HCT116 (cell line): ENCODE results near the gene PARD6G. TPM values are rescaled to one million over a fixed set of nuclear protein-coding genes. Genes with fewer than 3 reads are reported as not detected.

Experiments
- ATAC-seq: fragments of 200-7000 bp; cut with Tn5 transposase; 2 replicates; pipeline ENCODE4 v1.9.1; 2020; ENCODE audit warnings: mild to moderate bottlenecking, moderate library complexity
- BruUV-seq: library from RNA; stranded (reverse); fragments of 400-500 nt; replicated peaks from 2 replicates; lab custom pipeline; 2021; lab: Mats Ljungman, UMichigan
- CTCF ChIA-PET: fragments of 300-600 bp; sonication (Branson Sonifier 250); formaldehyde crosslinking; loops from one replicate; lab custom pipeline; 2021; ENCODE audit warnings: antibody characterized with exemption; lab: Charles Lee
- POLR2A ChIA-PET: fragments of 300-600, 350-600 bp; sonication (Branson Sonifier 250); formaldehyde crosslinking; loops from one replicate; lab custom pipeline; 2021; ENCODE audit warnings: antibody characterized with exemption; lab: Charles Lee
- RAD21 ChIA-PET, 2 experiments: fragments of 300-600 bp; sonication (Branson Sonifier 250); formaldehyde crosslinking; loops; one replicate each; lab custom pipeline; 2023; ENCODE audit warnings: low total read pairs in 2 of 2; ENCODE audit not compliant: uncharacterized antibody in 2 of 2, unreplicated experiment in 2 of 2, low non-redundant PET in 1 of 2; lab: Charles Lee
- DNase-seq: peaks from one replicate; pipeline ENCODE4 v3.0.0-alpha.2; 2010; ENCODE audit warnings: low read depth, low spot score
- H2AFZ ChIP-seq: fragments of 200-600 bp; shearing (Covaris generic), sonication (generic); 2 replicates; pipeline ENCODE4 v1.6.1; 2017; ENCODE audit warnings: low read depth, mixed run types, mixed read lengths, antibody characterized with exemption, low read length; ENCODE audit not compliant: poor library complexity, severe bottlenecking
- H3K27ac ChIP-seq: 2 replicates; pipeline ENCODE4 v1.5.1; 2012; ENCODE audit warnings: low read depth, low read length
- H3K27me3 ChIP-seq: fragments of 200-600 bp; sonication (generic); 2 replicates; pipeline ENCODE4 v1.6.1; 2016; ENCODE audit warnings: mixed run types, low read length, mixed read lengths; ENCODE audit not compliant: insufficient read depth
- H3K36me3 ChIP-seq, 2 experiments: fragments of 200-500 bp in 1 of 2; fragments of 200-600 bp in 1 of 2; sonication (Bioruptor generic) in 1 of 2; sonication (generic) in 1 of 2; 2 replicates each; pipeline versions ENCODE4 v1.5.1 to v1.6.1; 2014 to 2016; ENCODE audit warnings: low read length in 2 of 2, inconsistent platforms in 1 of 2, mixed read lengths in 1 of 2, mixed run types in 1 of 2; ENCODE audit not compliant: insufficient read depth in 2 of 2, control insufficient read depth in 1 of 2
- H3K4me1 ChIP-seq, 2 experiments: fragments of 200-600 bp in 1 of 2; sonication (generic) in 1 of 2; 2 replicates each; pipeline versions ENCODE4 v1.5.1 to v1.6.1; 2012 to 2017; ENCODE audit warnings: low read length in 2 of 2, inconsistent platforms in 1 of 2, mild to moderate bottlenecking in 1 of 2, mixed read lengths in 1 of 2, mixed run types in 1 of 2, moderate library complexity in 1 of 2; ENCODE audit not compliant: insufficient read depth in 2 of 2, control insufficient read depth in 1 of 2
- H3K4me2 ChIP-seq: fragments of 200-600 bp; sonication (generic); 2 replicates; pipeline ENCODE4 v1.6.1; 2017; ENCODE audit warnings: mixed run types, low read length, mixed read lengths
- H3K4me3 ChIP-seq, 2 experiments: fragments of 200-600 bp in 1 of 2; sonication (generic) in 1 of 2; replicated peaks in 1 of 2; 2 replicates each; pipeline ENCODE4 v1.5.1; 2011 to 2016; ENCODE audit warnings: low read length in 2 of 2, control low read depth in 1 of 2, low read depth in 1 of 2, mild to moderate bottlenecking in 1 of 2, mixed read lengths in 1 of 2, mixed run types in 1 of 2
- H3K79me2 ChIP-seq: fragments of 200-600 bp; sonication (generic); 2 replicates; pipeline ENCODE4 v1.6.1; 2017; ENCODE audit warnings: mild to moderate bottlenecking, mixed run types, low read length, moderate library complexity, mixed read lengths; ENCODE audit not compliant: insufficient read depth
- H3K9ac ChIP-seq: fragments of 200-600 bp; sonication (generic); 2 replicates; pipeline ENCODE4 v1.6.1; 2016; ENCODE audit warnings: low read length, mixed read lengths
- H3K9me2 ChIP-seq: fragments of 200-600 bp; sonication (generic), shearing (Covaris generic); 2 replicates; pipeline ENCODE4 v1.6.1; 2017; ENCODE audit warnings: mixed run types, mild to moderate bottlenecking, moderate library complexity; ENCODE audit not compliant: insufficient read depth
- H3K9me3 ChIP-seq, 2 experiments: fragments of 200-500 bp in 1 of 2; fragments of 200-600 bp in 1 of 2; sonication (Bioruptor generic) in 1 of 2; sonication (generic) in 1 of 2; 2 replicates each; pipeline ENCODE4 v1.6.1; 2014 to 2017; ENCODE audit warnings: low read length in 2 of 2, mixed read lengths in 2 of 2, inconsistent platforms in 1 of 2, low read depth in 1 of 2, mild to moderate bottlenecking in 1 of 2, mixed run types in 1 of 2, moderate library complexity in 1 of 2; ENCODE audit not compliant: control insufficient read depth in 1 of 2, insufficient read depth in 1 of 2
- H4K20me1 ChIP-seq: fragments of 200-600 bp; sonication (generic), shearing (Covaris generic); 2 replicates; pipeline ENCODE4 v1.6.1; 2017; ENCODE audit warnings: mixed run types, mild to moderate bottlenecking, moderate library complexity; ENCODE audit not compliant: insufficient read depth
- ATF3 ChIP-seq: IDR thresholded peaks from 2 replicates; pipeline ENCODE4 v1.6.1; 2012
- CTCF ChIP-seq, 3 experiments: fragments of 200-600 bp in 1 of 3; sonication (generic) in 1 of 3; IDR thresholded peaks in 2 of 3; conservative IDR thresholded peaks in 1 of 3; 2 replicates each; pipeline ENCODE4 v1.5.1; 2012 to 2017; ENCODE audit warnings: low read depth in 2 of 3, low read length in 2 of 3, antibody characterized with exemption in 1 of 3, borderline replicate concordance in 1 of 3, control low read depth in 1 of 3, mild to moderate bottlenecking in 1 of 3, mixed read lengths in 1 of 3, mixed run types in 1 of 3, moderate library complexity in 1 of 3; ENCODE audit not compliant: insufficient read depth in 1 of 3
- EGR1 ChIP-seq: IDR thresholded peaks from 2 replicates; pipeline ENCODE4 v1.6.1; 2012; ENCODE audit warnings: low read depth
- EZH2 ChIP-seq: fragments of 200-600 bp; sonication (generic); IDR thresholded peaks from 2 replicates; pipeline ENCODE4 v1.6.1; 2017; ENCODE audit warnings: antibody characterized with exemption, mixed run types
- POLR2A ChIP-seq: IDR thresholded peaks from 2 replicates; pipeline ENCODE4 v1.7.0; 2011; ENCODE audit warnings: borderline replicate concordance; ENCODE audit not compliant: insufficient read depth, insufficient read length; ENCODE audit errors: extremely low read depth
- POLR2AphosphoS5 ChIP-seq: IDR thresholded peaks from 2 replicates; pipeline ENCODE4 v1.6.1; 2011; ENCODE audit warnings: mild to moderate bottlenecking, low read depth, low read length, moderate library complexity
- REST ChIP-seq: IDR thresholded peaks from 2 replicates; pipeline ENCODE4 v1.6.1; 2012; ENCODE audit warnings: low read depth
- SP1 ChIP-seq: IDR thresholded peaks from 2 replicates; pipeline ENCODE4 v1.6.1; 2012; ENCODE audit warnings: low read depth
- SRF ChIP-seq: IDR thresholded peaks from 2 replicates; pipeline ENCODE4 v1.6.1; 2012; ENCODE audit warnings: low read depth
- ZBTB33 ChIP-seq: IDR thresholded peaks from 2 replicates; pipeline ENCODE4 v1.6.1; 2011; ENCODE audit warnings: mild to moderate bottlenecking, low read length, moderate library complexity; ENCODE audit not compliant: insufficient replicate concordance; ENCODE audit errors: extremely low read depth
- ZFX ChIP-seq: fragments of 450-650 bp; IDR thresholded peaks from 2 replicates; pipeline ENCODE4 v1.6.1; 2017
- intact Hi-C: fragments of 100-400 bp; cut with micrococcal nuclease; formaldehyde crosslinking; loops from 2 replicates; pipeline ENCODE4 v1.10.0; 2022
- total RNA-seq: library from RNA; stranded (reverse); gene quantifications from one replicate; pipeline ENCODE4 v1.2.1, GENCODE V29; 2021; ENCODE audit not compliant: unreplicated experiment

The PARD6G gene
- total RNA-seq, 1 experiment from 2014 or later = 12.8 TPM

GRCh38 chr18:80175451-80176204 lies 71.7 kb downstream of the PARD6G start:
- CTCF ChIA-PET = no interaction called here
- Histone ChIP-seq H3K9me2 (no peaks in the 10 kb centered on the region), H3K27ac (no peak overlapping the region), H3K9me3 (no peaks in the 10 kb centered on the region)
- ATAC-seq = no peak
- TF ChIP-seq SP1 = no peak
- TF ChIP-seq POLR2AphosphoS5 = no peak
- no peak for TF ChIP-seq ZBTB33
- no peak for TF ChIP-seq POLR2A
- no peak for TF ChIP-seq EGR1
- TF ChIP-seq ZFX = no peak
- no peak for TF ChIP-seq SRF
- no peak for TF ChIP-seq CTCF (IDR thresholded peaks at IDR 0.05 in 2 of 3, conservative IDR thresholded peaks at IDR 0.05 in 1 of 3; ENCODE audit: borderline replicate concordance in 1 of 3, insufficient read depth in 1 of 3, low read depth in 2 of 3, low read length in 2 of 3)
- TF ChIP-seq EZH2 = no peak
- TF ChIP-seq REST = no peak
- TF ChIP-seq ATF3 = no peak
- TF ChIP-seq, all 23 proteins: peak for 0
- Histone ChIP-seq H2AFZ (no peak overlapping the region), H3K4me2 (no peak overlapping the region), H3K9ac (no peak overlapping the region), H4K20me1 (no peaks in the 10 kb centered on the region), H3K27me3 (no peaks in the 10 kb centered on the region), H3K4me1 (no peaks in the 10 kb centered on the region), H3K79me2 (no peaks in the 10 kb centered on the region), H3K4me3 (no peak overlapping the region), H3K36me3 (no peaks in the 10 kb centered on the region)
- BruUV-seq = no TSS peak
- ChIA-PET RAD21 (no interaction called here), POLR2A (no interaction called here)
- no peak for DNase-seq
- intact Hi-C loops = no loop called here
